KMS-11 (cell line): ENCODE results near the gene PDE6B.

Experiments used
- H2AFZ ChIP-seq: fragments of 200-600 bp; sonication (generic); 2 replicates; pipeline ENCODE4 v1.6.1; 2016; ENCODE audit warnings: antibody characterized with exemption, mixed run types, low read depth
- H3K27ac ChIP-seq: fragments of 200-600 bp; sonication (generic); 2 replicates; pipeline ENCODE4 v1.6.1; 2016; ENCODE audit warnings: mild to moderate bottlenecking, mixed run types
- H3K27me3 ChIP-seq: fragments of 200-600 bp; sonication (generic); 2 replicates; pipeline ENCODE4 v1.6.1; 2017; ENCODE audit warnings: mild to moderate bottlenecking, low read depth, mixed run types, moderate library complexity; ENCODE audit not compliant: insufficient read depth
- H3K36me3 ChIP-seq: fragments of 200-600 bp; sonication (generic); 2 replicates; pipeline ENCODE4 v1.6.1; 2017; ENCODE audit warnings: mild to moderate bottlenecking, mixed run types; ENCODE audit not compliant: insufficient read depth
- H3K4me1 ChIP-seq: fragments of 200-600 bp; sonication (generic); 2 replicates; pipeline ENCODE4 v1.6.1; 2016; ENCODE audit warnings: mild to moderate bottlenecking, low read depth, mixed run types; ENCODE audit not compliant: poor library complexity, severe bottlenecking
- H3K4me2 ChIP-seq: fragments of 200-600 bp; sonication (generic); 2 replicates; pipeline ENCODE4 v1.7.0; 2016; ENCODE audit warnings: mild to moderate bottlenecking, mixed run types
- H3K4me3 ChIP-seq: fragments of 200-600 bp; sonication (generic); IDR thresholded peaks from 2 replicates; pipeline ENCODE4 v1.6.1; 2017; ENCODE audit warnings: low read depth, low read length, mixed read lengths; ENCODE audit not compliant: insufficient read depth
- H3K79me2 ChIP-seq: fragments of 200-600 bp; sonication (generic); 2 replicates; pipeline ENCODE4 v1.6.1; 2016; ENCODE audit warnings: low read depth, mixed run types; ENCODE audit not compliant: insufficient read depth
- H3K9ac ChIP-seq: fragments of 200-600 bp; sonication (generic); 2 replicates; pipeline ENCODE4 v1.6.1; 2016; ENCODE audit warnings: mild to moderate bottlenecking, mixed run types
- H4K20me1 ChIP-seq: fragments of 200-600 bp; sonication (generic); 2 replicates; pipeline ENCODE4 v1.6.1; 2016; ENCODE audit warnings: mild to moderate bottlenecking, mixed run types; ENCODE audit not compliant: insufficient read depth
- CTCF ChIP-seq: fragments of 200-600 bp; sonication (generic); conservative IDR thresholded peaks from 2 replicates; pipeline ENCODE4 v1.6.1; 2017; ENCODE audit warnings: low read depth, mild to moderate bottlenecking, antibody characterized with exemption, low read length, moderate library complexity, mixed read lengths

Gene PDE6B

GRCh38 chr4:651884-652642, 26.7 kb downstream of the PDE6B start:
- no peak for TF ChIP-seq CTCF
- Histone ChIP-seq H3K36me3 (no peaks in the 10 kb centered on the region), H3K4me1 (no peaks in the 10 kb centered on the region), H4K20me1 (no peaks in the 10 kb centered on the region), H3K9ac (no peak overlapping the region), H3K4me2 (no peak overlapping the region), H3K79me2 (no peaks in the 10 kb centered on the region), H2AFZ (no peak overlapping the region), H3K27ac (no peak overlapping the region), H3K4me3 (no peak overlapping the region), H3K27me3 (no peaks in the 10 kb centered on the region)

GRCh38 chr4:653080-653821, 27.9 kb downstream of the PDE6B start:
- Histone ChIP-seq H3K36me3 (no peaks in the 10 kb centered on the region), H3K79me2 (no peaks in the 10 kb centered on the region), H3K4me2 (no peak overlapping the region), H2AFZ (no peak overlapping the region), H3K27me3 (no peaks in the 10 kb centered on the region), H4K20me1 (no peaks in the 10 kb centered on the region), H3K4me1 (no peaks in the 10 kb centered on the region), H3K27ac (no peak overlapping the region), H3K9ac (no peak overlapping the region), H3K4me3 (no peak overlapping the region)
- no peak for TF ChIP-seq CTCF

- TF ChIP-seq CTCF = no peak
- Histone ChIP-seq H3K27me3 (no peaks in the 10 kb centered on the region), H3K27ac (no peak overlapping the region), H3K36me3 (no peaks in the 10 kb centered on the region), H2AFZ (no peak overlapping the region), H3K4me2 (no peak overlapping the region), H3K4me3 (no peak overlapping the region), H3K4me1 (no peaks in the 10 kb centered on the region), H4K20me1 (no peaks in the 10 kb centered on the region), H3K9ac (no peak overlapping the region), H3K79me2 (no peaks in the 10 kb centered on the region)
Observed at GRCh38 chr4:653831-654502, 28.6 kb downstream of the PDE6B start.

GRCh38 chr4:654503-654845, 29.1 kb downstream of the PDE6B start:
- Histone ChIP-seq H3K9ac (no peak overlapping the region), H3K27ac (no peak overlapping the region), H3K4me1 (no peaks in the 10 kb centered on the region), H4K20me1 (no peaks in the 10 kb centered on the region), H3K36me3 (no peaks in the 10 kb centered on the region), H3K27me3 (no peaks in the 10 kb centered on the region), H3K79me2 (no peaks in the 10 kb centered on the region), H3K4me3 (no peak overlapping the region), H2AFZ (no peak overlapping the region), H3K4me2 (no peak overlapping the region)
- TF ChIP-seq CTCF = no peak
